Sciatic nerve (tissue), 2 donors: Measurements from ENCODE around the gene LBHD2. TPM values are rescaled to one million over a fixed set of nuclear protein-coding genes. Genes with fewer than 3 reads are reported as not detected.

Experiments used
- ATAC-seq: fragments of 200-7000 bp; cut with Tn5 transposase; one replicate; pipeline ENCODE4 v1.9.1; 2020; ENCODE audit warnings: mild to moderate bottlenecking, moderate library complexity
- DNase-seq: peaks from one replicate; pipeline ENCODE4 v3.0.0-alpha.2; 2020; ENCODE audit warnings: low spot score
- intact Hi-C: fragments of 100-400 bp; cut with DNase I; formaldehyde crosslinking; loops from one replicate; pipeline ENCODE4 v1.14.2; 2022
- total RNA-seq: library from RNA; stranded (reverse); fragmentation: NEBNext Ultra II Directional; extraction: Animal tissue kit (Norgen Biotek cat#: 25700); gene quantifications from one replicate; pipeline ENCODE4 v1.2.1, GENCODE V29; 2021
- donor health status: DM: no; HTN: no; CAD: no.
- donor health status: DM: no; HTN: no; CAD: no.

LBHD2 gene
- total RNA-seq, 1 donor from 2014 or later, result not detected

DNA sequence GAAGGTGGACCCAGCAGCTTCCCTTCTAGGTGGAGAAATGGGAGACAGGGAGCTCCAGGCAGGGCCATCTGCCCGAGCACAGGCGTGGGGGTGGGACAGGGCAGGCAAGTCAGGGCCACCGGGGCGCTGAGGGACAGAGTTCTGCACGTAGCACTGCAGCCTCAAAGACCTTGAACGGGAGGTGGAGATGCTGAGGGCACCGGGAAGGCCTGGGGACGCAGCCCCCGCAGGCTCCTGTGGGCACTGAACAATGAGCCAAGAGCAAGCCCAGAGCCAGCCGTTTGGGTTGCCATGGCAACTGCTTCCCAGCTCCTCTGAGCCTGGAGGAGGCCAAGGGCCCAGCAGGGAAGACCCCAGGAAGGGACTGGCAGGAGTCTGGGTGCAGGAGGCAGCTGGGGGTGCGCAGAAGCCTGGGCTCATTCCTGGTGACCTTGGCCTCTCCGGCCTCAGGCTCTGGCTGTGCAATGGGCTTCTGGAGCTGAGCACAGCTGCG is 3.4 kb downstream of the LBHD2 start:
- DNase-seq (no peak), ATAC-seq (no peak)
- intact Hi-C loops, result loop anchor here (5.0 kb wide), 1 partner anchor 205 kb away; no protein-coding TSS in a partner anchor

GRCh38 chr14:103088921-103089320 is 4.9 kb downstream of the LBHD2 start:
- intact Hi-C loops, result loop anchor here (5.0 kb wide), 1 partner anchor 203 kb away; no protein-coding TSS in a partner anchor
- no peak for ATAC-seq

GRCh38 chr14:103089386-103090335 is 5.7 kb downstream of the LBHD2 start:
- intact Hi-C loops, result loop anchor here (5.0 kb wide), 1 partner anchor 203 kb away; no protein-coding TSS in a partner anchor
- DNase-seq, result no peak
- no peak for ATAC-seq

More at GRCh38 chr14:103088921-103089320, 4.9 kb downstream of the LBHD2 start:
- DNase-seq, result no peak

DNA sequence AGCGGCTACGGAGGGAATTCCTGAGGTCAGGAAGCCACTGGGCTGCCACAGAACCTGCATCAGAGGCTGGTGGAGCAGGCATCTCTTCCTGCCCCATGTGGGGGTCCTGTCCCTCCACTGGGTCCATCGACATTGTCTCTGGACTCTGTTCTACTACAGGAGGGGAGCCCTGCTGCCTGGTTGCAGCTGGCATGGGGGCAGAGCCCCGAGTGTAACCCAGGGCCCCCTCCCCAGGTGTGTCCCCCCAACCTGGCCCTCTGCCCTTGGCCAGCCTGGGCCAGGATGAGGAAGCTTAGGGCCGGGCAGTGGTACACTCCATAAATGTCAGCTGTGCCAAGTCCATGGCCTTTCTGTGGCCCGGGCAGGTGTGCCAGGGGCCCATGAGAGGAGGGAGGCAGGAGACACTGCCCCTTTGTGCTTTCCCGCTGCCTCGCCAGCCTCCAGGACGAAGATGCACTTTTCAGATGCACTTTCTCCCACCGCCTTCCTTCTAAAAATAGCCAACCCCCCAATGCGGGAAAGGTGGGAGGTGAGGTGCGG is 6.5 kb downstream of the LBHD2 start:
- intact Hi-C loops, result no loop called here
- ATAC-seq (no peak), DNase-seq (no peak)

DNA sequence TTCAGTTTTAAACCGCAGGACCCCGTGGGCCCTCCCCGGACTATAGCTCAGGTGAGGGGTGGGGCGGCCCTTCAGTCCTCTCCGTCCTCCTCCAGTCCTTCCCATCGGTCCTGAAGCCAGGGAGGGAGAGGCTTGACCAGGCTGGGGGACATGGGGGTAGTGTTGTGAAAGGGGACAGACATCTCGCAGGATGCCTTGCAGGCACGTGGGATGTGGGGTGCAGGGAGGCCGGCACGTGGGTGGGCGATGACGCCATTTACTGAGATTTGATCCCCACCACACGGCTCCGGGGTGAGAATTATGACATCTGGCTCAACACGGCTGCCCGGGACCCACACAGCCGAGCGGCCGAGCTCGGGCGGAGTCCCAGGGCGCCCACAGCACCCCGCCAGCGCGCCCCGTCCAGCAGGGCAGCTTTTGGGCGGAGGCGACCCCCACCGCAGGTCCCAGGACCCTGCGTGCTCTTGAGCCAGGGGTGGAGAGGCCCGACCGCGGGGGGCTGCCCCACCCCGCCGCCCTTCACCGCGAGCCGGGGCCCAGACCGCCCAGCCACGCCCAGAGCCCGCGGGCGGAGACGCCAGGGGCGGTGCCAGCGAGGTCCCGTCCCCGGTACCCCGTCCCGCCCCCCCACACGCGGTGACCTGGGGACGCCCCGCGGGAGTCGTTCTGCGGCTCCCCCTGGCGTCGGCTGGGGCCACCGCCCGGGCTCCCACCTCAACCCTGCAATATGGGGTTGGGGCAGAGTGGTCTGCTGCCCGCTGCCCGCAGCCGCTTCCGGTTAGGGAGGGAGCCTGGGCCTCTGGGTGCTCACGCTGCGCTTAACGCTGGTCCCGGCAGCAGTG is 7.3 kb downstream of the LBHD2 start:
- ATAC-seq (peak; percentile 62), DNase-seq (no peak)
- intact Hi-C loops, result no loop called here

DNA sequence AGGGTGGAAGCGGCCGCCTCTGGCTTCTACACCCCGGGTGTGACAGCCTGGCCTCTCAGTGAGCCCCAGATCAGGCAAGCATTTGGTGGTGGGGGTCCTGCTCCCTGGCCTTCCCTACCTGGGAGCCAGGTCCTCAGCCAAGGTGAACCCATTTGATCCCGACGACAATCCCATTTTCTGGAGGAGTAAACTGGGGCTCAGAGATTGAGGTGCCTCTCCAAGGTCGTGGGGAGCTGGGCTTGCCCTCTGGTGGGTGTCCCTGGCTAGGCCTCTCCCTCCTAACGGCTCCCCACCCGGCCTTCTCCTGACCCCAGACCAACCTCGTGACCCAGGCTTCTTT is 7.8 kb downstream of the LBHD2 start:
- ATAC-seq, result no peak
- intact Hi-C loops, result no loop called here
- DNase-seq, result no peak

DNA sequence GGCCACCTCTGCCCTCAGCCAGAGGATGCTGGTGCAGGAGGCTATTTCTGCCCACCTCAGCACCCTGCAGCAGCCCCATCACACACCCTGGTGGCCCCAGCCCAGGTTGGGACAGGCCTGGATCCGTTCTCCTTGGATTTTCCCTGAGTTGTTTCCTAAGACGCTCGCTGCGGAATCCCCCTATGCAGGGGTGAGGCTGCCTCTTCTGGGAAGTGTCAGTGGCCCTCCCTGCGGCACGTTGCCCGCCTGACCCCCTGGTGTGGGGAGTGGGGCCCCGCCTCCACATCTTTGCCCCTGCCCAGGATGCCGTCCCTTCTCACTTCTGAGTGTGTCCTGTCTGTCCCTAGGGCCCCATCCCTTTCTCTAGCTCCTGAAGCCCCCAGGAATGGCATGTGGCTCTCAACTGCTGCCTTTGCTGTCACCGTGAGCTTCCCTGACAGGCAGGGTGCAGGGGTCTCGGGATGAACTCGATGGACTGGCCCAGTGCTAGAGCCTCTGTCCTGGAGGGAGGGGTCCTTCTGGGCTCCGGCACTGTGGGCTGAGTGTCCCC is 9.9 kb downstream of the LBHD2 start:
- intact Hi-C loops, result no loop called here
- DNase-seq (no peak), ATAC-seq (no peak)

DNA sequence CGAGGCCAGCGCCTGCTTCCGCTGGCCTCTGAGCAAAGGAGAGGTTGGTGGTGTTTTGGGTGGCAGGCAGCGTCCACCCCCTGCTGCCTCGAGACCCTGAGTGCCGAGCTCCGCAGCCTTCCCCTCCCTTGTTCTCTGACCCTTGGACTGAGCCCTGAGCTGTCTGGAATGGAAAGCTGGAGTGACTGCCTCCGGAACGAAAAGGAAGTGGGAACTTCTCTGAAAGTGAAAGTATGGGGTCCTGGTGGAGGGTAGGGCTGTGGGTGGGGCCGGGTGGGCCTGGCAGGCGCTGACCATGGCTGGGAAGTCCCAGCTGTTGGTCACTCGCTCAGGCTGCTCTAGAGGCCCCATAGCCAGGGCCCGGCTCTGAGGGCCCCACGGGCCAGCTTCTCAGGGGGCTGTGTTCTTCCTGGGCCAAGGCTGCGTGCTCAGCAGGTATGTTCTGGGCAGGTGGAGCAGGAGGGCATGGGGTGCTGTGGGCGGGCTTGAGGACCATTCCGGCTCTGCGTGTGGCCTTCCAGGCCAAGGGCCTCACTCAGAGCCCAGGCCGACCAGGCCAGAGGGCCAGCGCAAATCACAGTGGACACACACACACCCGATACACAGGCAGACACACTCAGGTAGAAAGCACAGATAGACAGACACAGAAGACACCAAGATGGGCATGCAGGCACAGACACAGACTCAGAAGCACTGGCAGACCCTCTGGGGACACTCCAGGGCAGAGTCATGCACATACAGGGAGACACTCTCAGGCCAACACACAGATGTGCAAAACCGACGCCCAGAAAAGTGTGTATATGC is 10.6 kb downstream of the LBHD2 start, which contains the start of gene EXOC3L4:
TSS of gene EXOC3L4 (plus strand) at position 320 of the 804 bp plus-strand sequence. CDS start 5,495 bp downstream, outside the sequence.
- intact Hi-C loops, result no loop called here
- ATAC-seq, result peak; percentile 3

DNA sequence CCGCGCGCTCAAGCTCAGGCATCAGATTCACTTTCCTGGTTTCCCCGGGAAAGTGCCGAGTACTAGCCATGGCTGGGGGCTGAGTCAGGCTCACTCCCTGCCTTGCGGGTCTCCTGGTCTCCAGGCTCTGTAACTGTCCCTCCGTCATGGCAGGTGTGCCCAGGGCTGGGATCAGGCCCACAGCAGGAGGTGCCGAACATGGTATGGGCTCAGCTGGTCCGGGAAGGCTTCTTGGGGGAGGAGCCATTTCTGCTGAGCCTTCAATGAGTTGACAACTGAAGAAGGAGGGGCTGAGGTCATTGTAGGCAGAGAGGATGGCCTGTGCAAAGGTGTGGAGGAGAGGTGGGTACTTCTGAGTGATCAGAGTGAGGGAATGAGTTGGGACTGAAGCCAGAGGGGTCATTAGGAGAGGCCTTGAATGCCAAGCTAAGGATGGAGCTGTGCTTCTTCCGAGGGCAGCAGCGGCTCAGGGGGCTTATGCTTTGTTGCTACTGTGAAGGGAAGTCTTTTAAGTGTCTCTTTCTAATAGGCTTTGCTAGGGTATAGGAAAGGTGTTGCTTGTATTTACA is 11.3 kb downstream of the LBHD2 start:
- intact Hi-C loops, result no loop called here
- DNase-seq (no peak), ATAC-seq (no peak)

More for the DNA sequence above, 10.6 kb downstream of the LBHD2 start, which contains the start of gene EXOC3L4:
- no peak for DNase-seq

DNA sequence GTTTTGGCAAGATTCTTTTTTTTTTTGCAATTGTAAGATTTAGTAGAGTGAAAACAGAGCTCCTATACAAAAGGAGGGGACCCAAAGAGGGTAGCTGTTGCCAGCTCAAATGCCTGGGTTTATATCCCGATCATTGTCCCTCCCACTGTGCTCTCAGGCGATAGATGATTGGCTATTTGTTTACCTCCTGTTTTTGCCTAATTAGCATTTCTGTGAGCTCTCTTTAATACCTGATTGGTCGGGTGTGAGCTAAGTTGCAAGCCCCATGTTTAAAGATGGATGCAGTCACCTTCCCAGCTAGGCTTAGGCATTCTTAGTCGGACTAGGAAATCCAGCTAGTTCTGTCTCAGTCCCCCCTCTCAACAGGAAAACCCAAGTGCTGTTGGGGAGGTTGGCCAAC is 12.4 kb downstream of the LBHD2 start:
- intact Hi-C loops, result no loop called here
- DNase-seq (no peak), ATAC-seq (no peak)

DNA sequence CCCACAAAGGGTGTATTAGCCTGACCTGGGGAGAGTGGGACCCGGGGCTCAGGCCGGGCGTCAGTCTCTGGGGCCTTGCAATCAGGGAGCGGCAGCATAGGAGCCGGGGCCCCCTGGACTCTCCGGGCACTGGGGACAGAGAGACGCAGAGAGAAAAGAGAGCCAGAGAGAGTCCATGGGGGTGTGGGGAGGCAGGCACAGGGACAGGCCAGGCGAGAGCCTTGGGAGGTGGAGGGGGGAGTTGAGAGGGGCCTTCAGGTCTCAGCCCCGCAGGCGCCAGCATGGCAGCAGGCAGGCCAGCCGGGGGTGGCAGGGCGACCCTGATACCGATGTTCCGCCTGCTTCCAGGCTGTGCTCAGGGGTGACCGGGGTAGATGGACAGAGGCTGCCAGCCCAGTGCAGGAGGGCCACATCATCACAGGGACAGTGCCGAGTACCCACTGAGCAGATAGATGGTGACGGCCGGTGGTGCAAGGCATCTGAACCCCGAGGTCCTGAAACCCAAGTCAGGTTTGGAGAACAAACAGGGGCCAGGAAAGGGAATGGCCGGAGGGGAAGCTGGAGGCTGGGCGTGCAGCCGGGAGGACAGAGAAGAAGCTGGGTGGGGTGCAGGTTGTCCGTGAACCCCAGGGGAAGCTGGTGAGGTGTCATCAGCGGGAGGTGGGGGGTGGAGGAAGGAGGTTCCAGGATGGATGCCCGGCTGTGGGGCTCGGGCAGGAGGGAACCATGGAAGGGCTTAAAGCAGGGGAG is 13.4 kb downstream of the LBHD2 start:
- ATAC-seq, result no peak
- DNase-seq, result no peak
- intact Hi-C loops, result no loop called here

- intact Hi-C loops, result no loop called here
- no peak for ATAC-seq
Measured at GRCh38 chr14:103097994-103098957, 14.3 kb downstream of the LBHD2 start.

GRCh38 chr14:103099081-103099732 is 15.2 kb downstream of the LBHD2 start:
- intact Hi-C loops, result no loop called here
- DNase-seq (no peak), ATAC-seq (no peak)

More at GRCh38 chr14:103097994-103098957, 14.3 kb downstream of the LBHD2 start:
- no peak for DNase-seq

DNA sequence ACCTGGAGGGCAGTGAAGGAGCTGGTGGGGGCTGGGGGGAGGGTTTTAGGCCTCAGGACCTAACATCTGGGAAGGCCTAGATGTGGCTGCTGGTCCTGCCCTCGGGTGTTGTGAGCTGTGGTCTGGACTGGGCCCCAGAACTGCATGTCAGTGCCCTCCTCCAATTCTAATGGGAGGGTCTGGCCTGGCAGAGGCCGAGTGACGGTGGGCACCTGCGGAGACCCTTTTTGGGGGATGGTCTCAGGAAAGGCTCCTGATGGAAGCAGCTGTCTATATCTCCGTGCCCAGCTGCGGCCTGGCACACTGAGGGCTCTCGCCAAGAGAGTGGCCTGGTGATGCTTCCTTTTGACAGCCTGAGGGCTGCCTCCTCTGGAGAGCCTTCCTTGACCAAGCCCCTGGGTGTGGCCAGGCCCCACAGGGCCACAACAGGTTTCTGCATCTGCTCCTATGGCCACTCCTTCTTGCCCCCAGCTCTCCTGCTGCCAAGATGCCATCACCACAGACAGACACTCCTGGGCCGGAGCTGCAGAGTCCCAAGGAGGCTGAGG is 15.8 kb downstream of the LBHD2 start:
- intact Hi-C loops, result loop anchor here (10.0 kb wide), 1 partner anchor 85 kb away; no protein-coding TSS in a partner anchor
- no peak for ATAC-seq

More for the DNA sequence above, 15.8 kb downstream of the LBHD2 start:
- DNase-seq, result no peak
